ENCODE measurements around the gene JAKMIP3.

- TF ChIP-seq CTCF (IDR thresholded peaks at IDR 0.05 in 4 of 5, conservative IDR thresholded peaks at IDR 0.05 in 1 of 5), result no peak
- TF ChIP-seq POLR2A (IDR thresholded peaks at IDR 0.05), result no peak
These were observed 30.3 kb upstream of the JAKMIP3 start for GRCh38 chr10:132035476-132035875.
